HG03064 (cell line): ENCODE data around the gene BCAS1.

ENCODE experiments used
- ATAC-seq: cut with Tn5 transposase; IDR thresholded peaks from one replicate; pipeline ENCODE4 v1.9.1; 2021; ENCODE audit warnings: low read depth; ENCODE audit not compliant: unreplicated experiment

Gene BCAS1

DNA sequence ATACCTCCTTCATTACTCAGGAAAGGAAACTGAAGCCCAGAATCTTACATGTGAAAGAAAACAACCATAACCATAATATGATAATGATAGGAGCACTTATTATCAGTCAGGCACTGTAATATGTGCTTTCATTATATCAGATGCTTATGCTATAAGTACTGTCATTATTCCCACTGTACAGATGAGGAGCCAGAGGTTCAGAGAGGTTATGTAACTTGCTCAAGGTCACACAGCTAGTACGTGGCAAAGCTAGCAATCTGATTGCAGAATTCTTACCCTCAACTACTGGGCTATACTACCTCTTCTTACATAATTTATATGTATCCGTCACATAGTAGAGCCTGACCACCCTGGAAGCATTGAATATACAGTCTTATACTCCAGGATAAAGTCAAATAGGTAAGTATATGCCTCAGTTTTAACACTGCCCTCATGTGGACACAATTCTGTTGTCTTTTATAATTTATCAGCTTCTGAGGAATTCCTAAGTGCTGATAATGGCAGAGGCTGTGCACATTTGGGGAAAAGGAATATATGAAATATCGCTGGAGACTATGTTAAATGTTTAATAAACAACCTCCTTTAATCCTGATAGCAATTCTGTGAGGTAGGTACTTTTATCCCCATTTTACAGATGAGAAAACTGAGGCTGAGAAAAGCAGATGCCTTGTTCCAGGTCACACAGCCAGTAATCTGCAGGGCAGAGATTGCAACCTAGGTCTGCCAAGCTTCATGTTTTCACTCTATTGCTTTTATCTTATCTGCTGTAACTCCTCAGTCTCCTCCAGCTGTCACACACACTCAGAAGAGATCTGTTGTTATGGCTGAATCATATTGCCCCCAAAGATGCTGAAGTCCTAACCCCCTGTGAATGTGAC, 13.4 kb downstream of the BCAS1 start:
- ATAC-seq = no peak

DNA sequence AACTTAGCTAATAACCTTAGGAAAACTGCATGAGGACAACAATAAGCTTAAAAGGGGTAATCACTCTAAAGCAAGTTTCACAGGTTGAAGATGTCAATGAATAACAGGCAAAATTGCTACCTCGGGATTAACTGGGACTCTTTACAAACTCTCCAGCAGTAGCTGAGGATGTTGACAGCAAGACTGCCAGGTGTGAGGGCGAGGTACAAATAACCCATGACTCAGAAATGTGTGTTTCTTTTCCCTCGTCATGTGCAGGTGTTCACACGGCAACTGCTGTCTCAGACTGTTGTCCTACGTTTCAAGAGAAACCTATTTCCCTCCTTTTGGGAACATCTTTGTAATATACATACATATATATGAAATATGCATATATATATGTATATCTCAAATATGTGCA, 15.9 kb downstream of the BCAS1 start:
- no peak for ATAC-seq

DNA sequence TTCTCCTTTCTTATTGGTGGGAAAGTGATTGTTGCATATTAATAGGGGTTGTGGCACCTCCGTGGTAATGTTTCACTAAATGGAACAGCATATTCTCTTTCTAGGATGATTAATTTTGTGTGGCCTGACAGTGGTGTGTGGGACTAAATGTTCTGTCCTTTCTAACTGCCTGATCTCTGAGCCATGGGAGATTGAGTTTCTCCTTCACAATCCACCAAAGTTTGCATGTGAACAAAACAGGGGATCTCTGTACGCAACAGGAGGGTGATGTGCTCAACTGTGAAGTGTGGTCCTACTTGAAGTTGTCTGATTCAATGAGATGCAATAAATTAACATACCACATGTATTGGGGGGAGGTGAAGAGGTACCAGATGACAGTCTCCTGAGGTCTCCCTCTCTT, 19.3 kb downstream of the BCAS1 start:
- ATAC-seq = no peak

DNA sequence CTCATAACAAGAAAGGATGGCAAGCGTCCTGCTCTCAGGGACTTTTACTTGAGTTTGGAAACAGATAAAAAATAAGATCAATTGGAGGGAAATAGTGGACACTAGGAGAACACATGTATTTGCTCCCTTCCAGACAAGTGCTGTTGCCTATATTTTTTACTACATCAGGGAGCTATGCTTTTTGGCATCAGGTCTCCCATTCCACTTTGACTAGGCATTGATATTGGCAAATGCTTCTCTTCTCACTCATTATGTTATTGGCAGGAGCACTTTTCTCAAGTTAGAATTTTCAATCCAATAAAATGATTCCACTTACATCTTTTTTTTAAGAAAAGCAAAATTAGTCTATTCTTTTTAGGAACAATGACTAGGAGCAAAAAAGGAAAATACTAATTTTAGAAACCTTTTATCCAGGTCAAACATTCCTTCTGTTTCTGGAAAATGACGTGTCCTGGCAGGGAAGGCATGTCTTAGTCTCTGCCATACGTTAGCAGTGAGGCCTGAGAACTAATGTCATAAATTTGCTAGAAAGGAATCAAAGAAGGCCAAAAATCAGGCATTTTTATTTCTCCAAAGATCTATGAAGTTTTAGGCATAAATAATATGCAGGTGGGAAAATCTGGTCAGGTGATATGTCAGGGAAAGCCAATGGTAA, 21.4 kb downstream of the BCAS1 start:
- ATAC-seq = no peak

DNA sequence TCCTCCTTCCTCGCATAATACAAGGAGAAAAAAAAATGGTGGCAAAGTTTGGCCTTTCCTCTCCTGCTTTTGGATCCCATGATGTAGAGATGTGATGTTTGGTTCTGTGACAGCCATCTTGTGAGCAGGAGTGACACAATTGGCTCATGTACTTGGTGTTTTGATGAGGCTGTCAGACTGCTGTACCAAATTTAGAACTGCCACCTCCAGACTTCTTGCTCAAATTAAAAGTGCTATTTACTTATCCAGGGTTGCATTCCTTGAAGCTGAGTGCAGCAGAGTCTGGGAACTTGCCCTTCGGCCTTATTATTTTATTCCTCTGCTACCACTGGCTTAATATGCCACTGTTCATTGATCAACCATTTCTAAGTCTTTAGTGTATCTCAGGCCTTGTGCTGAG, 21.9 kb downstream of the BCAS1 start:
- no peak for ATAC-seq

GRCh38 chr20:54047720-54048119, 22.7 kb downstream of the BCAS1 start:
- ATAC-seq = no peak

GRCh38 chr20:54047048-54047447, 23.3 kb downstream of the BCAS1 start:
- no peak for ATAC-seq

DNA sequence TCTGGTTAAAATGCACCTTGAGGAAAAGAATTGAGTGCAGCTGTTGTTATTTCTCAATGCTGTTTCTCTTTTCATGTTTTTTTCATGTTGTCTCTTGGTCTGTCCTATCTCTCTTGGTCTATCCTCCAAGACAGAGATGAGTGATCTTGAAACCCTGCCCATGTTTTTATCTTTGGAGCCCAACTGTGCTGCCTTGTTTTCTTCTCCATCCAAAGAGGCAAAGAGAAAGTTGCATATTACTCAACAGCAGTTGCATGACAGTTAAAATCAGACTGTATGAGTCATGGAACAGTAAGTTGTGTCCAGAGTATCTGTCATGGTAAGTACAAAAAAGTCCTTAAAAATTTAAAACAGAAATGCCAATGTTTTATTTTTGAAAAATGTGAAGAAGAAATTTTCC, 26.2 kb downstream of the BCAS1 start:
- ATAC-seq = no peak

DNA sequence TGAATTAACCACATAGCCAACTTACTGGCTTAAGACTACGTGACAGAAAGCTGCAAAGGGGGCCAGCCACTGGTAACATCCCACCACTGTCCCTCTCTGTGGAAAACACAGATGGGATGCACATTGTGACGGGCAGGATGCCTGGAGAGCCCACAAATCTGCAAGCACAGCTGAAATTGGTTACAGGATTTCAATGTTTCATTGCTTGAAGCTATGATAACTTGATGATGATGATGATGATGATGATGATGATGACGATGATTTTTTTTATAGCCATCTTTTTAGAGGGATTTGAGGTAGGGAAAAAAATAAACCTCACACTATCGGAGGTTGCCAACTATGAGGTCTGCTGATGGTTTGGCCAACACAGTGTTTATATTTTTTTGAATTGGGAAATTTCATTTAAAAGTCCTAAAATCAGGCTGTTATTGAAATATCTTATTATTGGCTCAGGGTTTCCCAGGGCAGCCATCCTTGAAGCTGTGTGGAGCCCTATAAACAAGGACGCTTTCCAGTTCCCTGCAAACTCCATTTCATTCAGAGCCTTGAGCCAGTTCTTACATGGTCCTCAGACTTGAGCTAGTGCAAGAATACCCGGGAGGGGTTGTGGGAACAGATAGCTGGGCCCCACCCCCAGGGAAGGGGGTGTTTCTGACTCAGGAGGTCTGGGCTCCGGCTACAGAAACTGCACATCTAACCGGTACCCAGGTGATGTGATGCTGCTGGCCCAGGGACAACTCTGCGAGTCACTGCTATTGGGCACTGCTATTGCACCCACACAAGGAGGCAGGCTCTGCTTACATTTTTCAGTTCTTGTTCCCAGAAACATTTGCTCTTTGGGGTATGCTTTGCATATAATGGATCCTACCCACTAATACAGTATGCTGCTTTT, 27.1 kb downstream of the BCAS1 start:
- no peak for ATAC-seq

- no peak for ATAC-seq
These were observed 28.4 kb downstream of the BCAS1 start for GRCh38 chr20:54042021-54042420.

- no peak for ATAC-seq
These were observed 29.1 kb downstream of the BCAS1 start for GRCh38 chr20:54041336-54041735.

DNA sequence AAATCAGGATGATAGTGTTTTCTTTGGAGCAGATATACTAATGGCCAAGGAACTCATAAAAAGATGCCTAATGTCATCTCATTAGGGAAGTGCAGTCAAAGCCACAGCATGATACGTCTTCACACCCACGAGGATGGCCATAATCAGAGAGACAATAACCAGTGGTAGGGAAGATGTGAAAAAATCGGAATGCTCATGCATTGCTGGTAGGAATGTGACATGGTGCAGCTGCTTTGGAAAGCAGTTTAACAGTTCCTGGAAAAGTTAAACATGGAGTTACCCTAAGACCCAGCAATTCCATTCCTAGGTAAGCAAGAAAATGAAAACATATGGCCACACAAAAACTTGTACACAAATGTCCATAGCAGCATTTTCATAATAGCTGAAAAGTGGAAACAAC, 29.9 kb downstream of the BCAS1 start:
- no peak for ATAC-seq

DNA sequence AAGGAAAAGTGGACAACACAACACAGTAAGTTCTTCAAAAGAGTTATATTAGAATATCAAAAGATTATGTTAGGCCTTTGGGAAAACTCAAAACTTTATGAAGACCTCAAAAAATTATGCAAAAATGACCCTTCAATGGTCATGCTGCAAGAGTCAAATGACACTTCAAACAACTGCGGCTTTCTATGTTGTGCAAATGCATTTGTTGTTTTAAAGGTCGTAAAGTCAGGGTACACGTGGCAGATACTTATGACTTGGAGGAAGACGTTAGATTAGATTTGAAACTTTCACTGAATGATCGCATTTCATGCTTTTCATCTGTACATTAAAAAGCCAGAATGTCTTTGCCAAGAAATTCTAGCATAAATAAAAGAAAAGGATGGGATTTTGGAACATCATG, 31.4 kb downstream of the BCAS1 start:
- no peak for ATAC-seq

DNA sequence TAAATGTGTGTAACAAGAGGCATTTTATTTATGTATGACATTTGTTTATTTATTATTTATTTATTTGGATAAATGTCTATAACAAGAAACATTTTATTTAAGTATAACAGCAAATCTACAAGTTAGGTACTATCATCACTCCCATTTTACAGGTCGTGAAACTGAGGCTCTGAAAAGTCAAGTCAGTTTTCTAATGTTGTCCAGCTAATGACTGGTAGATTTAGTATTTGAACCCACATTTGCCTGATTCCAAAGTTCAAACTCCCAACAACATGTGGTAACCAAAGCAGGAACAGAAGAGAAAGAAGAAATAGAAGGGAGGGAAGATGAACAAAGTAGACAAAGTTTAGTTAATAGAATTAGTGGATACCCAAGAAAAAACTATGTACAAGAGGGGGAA, 32.9 kb downstream of the BCAS1 start:
- ATAC-seq = no peak

DNA sequence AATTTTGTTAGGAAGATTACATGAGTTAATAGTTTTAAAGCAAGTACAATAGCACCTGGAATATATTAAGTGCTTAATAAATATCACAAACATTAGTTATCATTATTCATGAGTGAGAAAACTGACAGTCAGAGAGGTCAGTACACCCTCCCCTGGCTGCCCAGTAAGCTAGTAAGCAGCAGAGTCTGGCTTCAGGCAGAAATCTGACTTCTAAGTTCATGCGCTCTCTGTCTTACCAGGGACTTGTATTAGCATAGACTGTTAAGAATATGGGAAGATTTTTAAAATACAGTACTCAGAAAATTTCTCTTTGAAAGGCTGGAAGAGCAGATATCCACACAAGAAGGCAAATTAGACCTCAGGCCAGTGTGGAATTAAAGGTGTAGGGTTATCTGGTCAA, 40.8 kb downstream of the BCAS1 start:
- ATAC-seq = no peak

GRCh38 chr20:54029176-54029575, 41.2 kb downstream of the BCAS1 start:
- ATAC-seq = no peak

DNA sequence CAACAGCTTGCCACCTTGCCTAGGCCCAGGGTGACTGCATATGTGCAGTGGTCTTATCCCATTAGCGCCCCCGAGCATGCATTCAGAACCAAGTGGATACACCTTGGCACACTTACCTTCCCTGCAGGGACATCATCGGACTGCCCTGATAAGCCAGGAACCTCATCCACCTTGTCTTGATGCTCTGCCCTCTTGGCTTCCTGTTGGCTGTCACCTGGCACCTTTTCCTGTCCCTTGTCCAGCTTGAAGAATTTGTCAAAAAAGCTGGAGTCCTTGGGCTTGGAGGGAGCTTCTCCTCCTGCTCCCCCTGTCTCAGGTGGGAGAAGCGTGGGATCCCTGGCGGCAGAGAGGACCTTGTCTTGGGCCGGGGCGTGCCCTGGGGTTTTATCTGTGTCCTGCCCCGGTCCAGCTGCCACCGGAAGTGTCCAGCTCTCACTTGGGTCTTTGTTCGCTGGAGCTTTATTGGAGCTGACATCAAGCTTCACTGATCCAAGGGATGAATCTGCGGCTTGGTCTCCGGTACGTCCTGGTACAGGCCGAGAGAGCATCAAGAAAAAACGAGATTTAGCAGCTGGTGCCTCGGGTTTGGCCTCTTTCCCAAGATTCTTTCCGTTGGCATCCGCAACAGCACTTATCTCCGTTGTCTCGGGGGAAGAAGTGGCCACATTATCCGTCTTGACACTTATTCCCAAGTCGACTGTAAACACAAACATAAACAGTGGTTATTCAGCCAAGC, 42.0 kb downstream of the BCAS1 start:
- no peak for ATAC-seq

DNA sequence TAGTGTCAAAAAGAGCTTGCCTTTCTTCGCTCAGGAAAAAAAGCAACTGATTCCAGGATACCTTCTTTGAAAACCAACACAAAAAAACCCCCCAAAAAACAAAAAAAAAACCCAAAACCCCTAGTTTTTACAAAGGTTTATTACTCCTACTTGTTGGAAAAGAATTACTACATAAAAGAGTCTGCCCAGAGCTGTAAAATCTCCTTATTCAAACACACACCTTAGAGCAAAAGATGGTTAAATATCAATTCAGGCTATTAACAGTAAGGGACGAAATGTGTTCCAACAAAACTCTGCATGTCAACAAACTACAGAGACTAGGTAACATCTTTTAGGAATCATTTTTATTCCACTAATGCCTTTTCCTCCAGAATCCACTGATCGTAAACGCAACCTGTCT, 42.7 kb downstream of the BCAS1 start:
- ATAC-seq = no peak

DNA sequence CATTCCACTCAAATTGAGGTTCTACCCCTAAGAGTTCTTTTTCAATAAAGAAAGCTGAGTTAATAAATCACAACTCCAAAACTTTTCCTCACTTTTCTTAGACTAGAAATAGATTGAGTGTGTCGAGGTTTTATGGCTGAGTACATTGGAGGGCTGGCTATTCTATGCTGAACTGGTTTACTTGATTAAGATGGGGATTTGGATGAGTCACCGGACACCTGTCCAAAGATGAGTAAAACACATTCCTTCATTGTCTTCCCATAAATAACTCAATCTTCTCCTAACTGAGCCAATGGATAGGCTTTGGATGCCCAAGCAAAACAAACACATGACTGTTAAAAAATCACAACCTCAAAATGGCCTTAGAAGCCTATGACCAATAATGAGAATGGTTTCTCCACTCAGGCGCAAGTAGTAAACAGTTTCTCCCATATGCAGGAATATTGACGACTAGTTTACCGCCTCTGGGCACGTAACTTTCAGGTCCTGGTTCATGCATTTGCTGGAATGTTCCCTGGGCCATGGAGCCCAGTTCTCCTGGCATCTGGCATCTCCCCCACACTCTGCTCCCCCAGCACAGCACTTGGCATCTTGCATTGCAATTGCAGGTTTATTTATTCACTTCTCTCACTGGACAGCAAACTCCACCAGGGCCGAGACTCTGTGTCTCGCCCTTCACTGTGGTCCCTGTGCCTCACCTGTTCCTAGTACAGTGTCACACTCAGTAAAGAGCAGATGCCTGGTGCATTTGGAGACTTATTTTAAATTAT, 43.9 kb downstream of the BCAS1 start:
- ATAC-seq = no peak

- no peak for ATAC-seq
These were observed 45.1 kb downstream of the BCAS1 start for GRCh38 chr20:54025251-54025771.
